IMR-90 (cell line): ENCODE results near the gene MIER3. TPM values are rescaled to one million over a fixed set of nuclear protein-coding genes. Genes with fewer than 3 reads are reported as not detected.

Source experiments
- ATAC-seq: fragments of 200-7000 bp; cut with Tn5 transposase; 2 replicates; pipeline ENCODE4 v1.9.1; 2020; ENCODE audit warnings: low read depth, mild to moderate bottlenecking, moderate library complexity
- BruUV-seq: library from RNA; stranded (reverse); fragments of 400-500 nt; replicated peaks from 2 replicates; lab custom pipeline; 2021; lab: Mats Ljungman, UMichigan
- CTCF ChIA-PET: fragments of 300-600 bp; formaldehyde crosslinking; extraction: SDS; loops from one replicate; lab custom pipeline; 2021; ENCODE audit warnings: antibody characterized with exemption; lab: Yijun Ruan, JAX
- POLR2A ChIA-PET: fragments of 300-600 bp; sonication (Branson Sonifier 250); formaldehyde crosslinking; loops from one replicate; lab custom pipeline; 2022; ENCODE audit warnings: antibody characterized with exemption; ENCODE audit not compliant: unreplicated experiment; lab: Charles Lee
- DNase-seq: peaks from one replicate; pipeline ENCODE4 v3.0.0; 2013
- H2AFZ ChIP-seq: replicated peaks from 2 replicates; pipeline ENCODE3; 2013; ENCODE audit warnings: low read length, mild to moderate bottlenecking; ENCODE audit not compliant: poor library complexity
- H2AK5ac ChIP-seq: 2 replicates; pipeline ENCODE4 v1.6.1; 2013; ENCODE audit warnings: low read depth, low read length, inconsistent platforms
- H2AK9ac ChIP-seq: replicated peaks from 2 replicates; pipeline ENCODE3; 2013; ENCODE audit warnings: mild to moderate bottlenecking, low read depth, low read length, moderate library complexity; ENCODE audit not compliant: poor library complexity
- H2BK120ac ChIP-seq: 2 replicates; pipeline ENCODE4 v1.6.1; 2013; ENCODE audit warnings: low read depth, low read length, inconsistent platforms
- H2BK15ac ChIP-seq: 3 replicates; pipeline ENCODE4 v1.6.1; 2013; ENCODE audit warnings: low read depth, low read length, inconsistent platforms
- H2BK20ac ChIP-seq: 2 replicates; pipeline ENCODE4 v1.6.1; 2013; ENCODE audit warnings: low read depth, mild to moderate bottlenecking, inconsistent platforms, low read length, moderate library complexity
- H2BK5ac ChIP-seq: 2 replicates; pipeline ENCODE4 v1.6.1; 2013; ENCODE audit warnings: mild to moderate bottlenecking, low read depth, low read length, inconsistent platforms; ENCODE audit not compliant: poor library complexity, severe bottlenecking
- H3K14ac ChIP-seq: replicated peaks from 2 replicates; pipeline ENCODE4 v1.6.1; 2013; ENCODE audit warnings: low read depth, low read length, inconsistent platforms
- H3K18ac ChIP-seq: 2 replicates; pipeline ENCODE4 v1.6.1; 2013; ENCODE audit warnings: low read depth, low read length, control low read depth
- H3K23ac ChIP-seq: 2 replicates; pipeline ENCODE4 v1.6.1; 2013; ENCODE audit warnings: low read depth, low read length, inconsistent platforms
- H3K27ac ChIP-seq: 2 replicates; pipeline ENCODE4 v1.5.1; 2013; ENCODE audit warnings: mild to moderate bottlenecking, control low read depth, low read length; ENCODE audit not compliant: insufficient read depth
- H3K27me3 ChIP-seq: 2 replicates; pipeline ENCODE4 v1.6.1; 2013; ENCODE audit warnings: low read length; ENCODE audit not compliant: control insufficient read depth, insufficient read depth
- H3K36me3 ChIP-seq: 2 replicates; pipeline ENCODE4 v1.6.1; 2013; ENCODE audit warnings: low read length, mixed read lengths; ENCODE audit not compliant: control insufficient read depth, insufficient read depth
- H3K4ac ChIP-seq: 2 replicates; pipeline ENCODE4 v1.6.1; 2013; ENCODE audit warnings: low read depth, low read length, inconsistent platforms
- H3K4me1 ChIP-seq: 2 replicates; pipeline ENCODE4 v1.6.1; 2013; ENCODE audit warnings: low read length, mixed read lengths; ENCODE audit not compliant: control insufficient read depth, insufficient read depth
- H3K4me2 ChIP-seq: 2 replicates; pipeline ENCODE4 v1.6.1; 2013; ENCODE audit warnings: low read depth, mild to moderate bottlenecking, control low read depth, low read length, moderate library complexity
- H3K4me3 ChIP-seq: 2 replicates; pipeline ENCODE4 v1.5.1; 2013; ENCODE audit warnings: low read depth, mild to moderate bottlenecking, control low read depth, low read length, moderate library complexity; ENCODE audit not compliant: insufficient read depth
- H3K56ac ChIP-seq: 2 replicates; pipeline ENCODE4 v1.6.1; 2013; ENCODE audit warnings: low read length, inconsistent platforms; ENCODE audit not compliant: insufficient read depth; ENCODE audit errors: extremely low read depth
- H3K79me1 ChIP-seq, 2 experiments: 2 replicates each; pipeline ENCODE4 v1.6.1; 2013; ENCODE audit warnings: low read length in 2 of 2, inconsistent platforms in 1 of 2, low read depth in 1 of 2
- H3K9ac ChIP-seq: 2 replicates; pipeline ENCODE4 v1.6.1; 2013; ENCODE audit warnings: low read depth, low read length, control low read depth
- H3K9me1 ChIP-seq: 2 replicates; pipeline ENCODE4 v1.6.1; 2013; ENCODE audit warnings: low read length, inconsistent platforms; ENCODE audit not compliant: insufficient read depth
- H3K9me3 ChIP-seq: 2 replicates; pipeline ENCODE4 v1.6.1; 2013; ENCODE audit warnings: low read length; ENCODE audit not compliant: control insufficient read depth, insufficient read depth
- H4K20me1 ChIP-seq: 2 replicates; pipeline ENCODE4 v1.6.1; 2013; ENCODE audit warnings: low read length, inconsistent platforms; ENCODE audit not compliant: insufficient read depth
- H4K5ac ChIP-seq: 2 replicates; pipeline ENCODE4 v1.6.1; 2013; ENCODE audit warnings: mild to moderate bottlenecking, low read depth, low read length, control low read depth
- H4K8ac ChIP-seq, 2 experiments: 2 replicates each; pipeline ENCODE4 v1.6.1; 2013; ENCODE audit warnings: low read depth in 2 of 2, low read length in 2 of 2, control low read depth in 1 of 2, inconsistent platforms in 1 of 2
- H4K91ac ChIP-seq: 2 replicates; pipeline ENCODE4 v1.6.1; 2013; ENCODE audit warnings: low read depth, low read length, inconsistent platforms; ENCODE audit not compliant: insufficient read depth
- BHLHE40 ChIP-seq: fragments of 150-350 bp; IDR thresholded peaks from 2 replicates; pipeline ENCODE4 v1.6.1; 2016; ENCODE audit warnings: mild to moderate bottlenecking, low read depth, low read length
- CEBPB ChIP-seq: IDR thresholded peaks from 2 replicates; pipeline ENCODE4 v1.6.1; 2012; ENCODE audit warnings: low read depth, low read length, improper control_type of control experiment
- MAFK ChIP-seq: IDR thresholded peaks from 2 replicates; pipeline ENCODE4 v1.6.1; 2012; ENCODE audit warnings: low read depth, low read length, improper control_type of control experiment
- MAZ ChIP-seq: IDR thresholded peaks from 2 replicates; pipeline ENCODE4 v1.6.1; 2012; ENCODE audit warnings: low read depth, mild to moderate bottlenecking, low read length, improper control_type of control experiment, moderate library complexity, borderline replicate concordance
- POLR2A ChIP-seq: IDR thresholded peaks from 2 replicates; pipeline ENCODE4 v1.6.1; 2012; ENCODE audit warnings: mild to moderate bottlenecking, low read depth, low read length
- RAD21 ChIP-seq: IDR thresholded peaks from 2 replicates; pipeline ENCODE4 v1.6.1; 2012; ENCODE audit warnings: low read length, improper control_type of control experiment
- RCOR1 ChIP-seq: IDR thresholded peaks from 2 replicates; pipeline ENCODE4 v1.6.1; 2012; ENCODE audit warnings: mild to moderate bottlenecking, low read length, improper control_type of control experiment; ENCODE audit not compliant: insufficient replicate concordance
- WGBS, 2 experiments: methylation state at CpG; one replicate each; pipeline versions ENCODE4 v1.1.5 to v1.1.7; 2013; ENCODE audit warnings: missing lambda C conversion rate in 2 of 2; ENCODE audit not compliant: insufficient read length in 1 of 2; ENCODE audit errors: extremely low coverage in 2 of 2; 5-methylcytosine and 5-hydroxymethylcytosine counted together
- dilution Hi-C: fragments of 300-500 bp; cut with HindIII; formaldehyde crosslinking; loops from one replicate; pipeline ENCODE4 v1.14.3; 2018; ENCODE audit warnings: low sequenced_read_pairs; ENCODE audit not compliant: unreplicated experiment
- in situ Hi-C: fragments of 300-500 bp; cut with MboI; formaldehyde crosslinking; loops from 3 replicates; pipeline ENCODE4 v1.14.3; 2019; ENCODE audit warnings: low sequenced_read_pairs, inconsistent platforms, mixed read lengths
- intact Hi-C: fragments of 100-400 bp; cut with micrococcal nuclease; formaldehyde crosslinking; loops from 2 replicates; pipeline ENCODE4 v1.10.0; 2022
- polyA plus RNA-seq, 3 experiments: library from polyadenylated mRNA; depleted of rRNA; stranded (reverse); fragments of >200 nt; gene quantifications; 2 replicates each; pipeline ENCODE4 v1.2.3, GENCODE V29; 2012; ENCODE audit warnings: low replicate concordance in 1 of 3
- total RNA-seq: library from RNA; depleted of rRNA; stranded (reverse); fragments of >200 nt; gene quantifications from 2 replicates; pipeline ENCODE4 v1.2.3, GENCODE V29; 2012
- TF ChIP-seq, protein P1 (sequence below): fragments of 150-350 bp; IDR thresholded peaks from 2 replicates; pipeline ENCODE4 v1.6.1; 2016; ENCODE audit warnings: low read depth, mild to moderate bottlenecking, low read length, moderate library complexity, borderline replicate concordance
- TF ChIP-seq, protein P2 (sequence below): conservative IDR thresholded peaks from 2 replicates; pipeline ENCODE4 v1.5.1; 2012; ENCODE audit warnings: mild to moderate bottlenecking, low read depth, low read length, improper control_type of control experiment
- TF ChIP-seq, protein P3 (sequence below): fragments of 150-350 bp; IDR thresholded peaks from 2 replicates; pipeline ENCODE4 v1.6.1; 2017; ENCODE audit warnings: mild to moderate bottlenecking, antibody characterized with exemption, low read length, low read depth

The MIER3 gene
- total and polyA plus RNA-seq, 2 of the 4 experiments (the other 2 are of a cell fraction) = 6.4 to 22.9 TPM

DNA sequence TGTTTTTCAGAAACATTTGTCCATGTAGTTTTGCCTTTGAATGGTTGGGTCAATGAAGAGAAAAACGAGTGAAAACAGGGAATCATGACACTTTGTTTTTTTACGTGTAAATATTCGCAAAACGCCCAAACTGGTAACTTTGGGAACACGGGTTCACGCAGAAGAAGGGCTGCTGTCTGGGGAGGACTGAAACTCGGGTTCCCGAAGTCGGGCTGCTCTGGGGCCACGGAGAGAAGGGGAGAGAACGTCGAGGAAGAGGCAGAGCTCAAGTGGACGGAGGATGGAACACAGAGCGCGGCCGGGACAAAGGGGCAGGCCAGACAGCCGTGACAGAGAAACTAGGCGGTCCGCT, 43.0 kb downstream of the MIER3 start:
- Histone ChIP-seq H3K79me1 (peaks cover 0 to 3% of the 10 kb centered on the region in 2 experiments; a peak in 1 of 4 replicates), H4K20me1 (no peaks in the 10 kb centered on the region), H3K14ac (0 out of 2 replicates have a peak overlapping the region, but pooled peaks have one; percentile 47), H3K4ac (peak overlapping the region; percentile 67), H3K4me1 (no peaks in the 10 kb centered on the region), H2BK15ac (no peak overlapping the region), H3K27ac (peak overlapping the region; percentile 79), H2AK9ac (peak overlapping the region; percentile 80), H4K5ac (peak overlapping the region; percentile 19; the same call in 1 of the 2 replicates), H3K9me3 (peaks cover 3% of the 10 kb centered on the region; the same call in 1 of the 2 replicates), H2BK5ac (peak overlapping the region; percentile 53), H3K27me3 (no peaks in the 10 kb centered on the region), H3K18ac (peak overlapping the region; percentile 34), H3K56ac (peak overlapping the region; percentile 29; the same call in 1 of the 2 replicates), H3K23ac (peak overlapping the region; percentile 41), H3K9me1 (no peaks in the 10 kb centered on the region), H2AFZ (peak overlapping the region; percentile 98), H3K36me3 (no peaks in the 10 kb centered on the region), H3K4me2 (peak overlapping the region; percentile 82), H2AK5ac (no peak overlapping the region), H2BK20ac (no peak overlapping the region), H2BK120ac (no peak overlapping the region; the same call in 1 of the 2 replicates), H4K91ac (0 out of 2 replicates have a peak overlapping the region, but pooled peaks have one; percentile 50), H4K8ac (peak overlapping the region; percentile 65 to 79; a peak in 3 of 4 replicates), H3K9ac (peak overlapping the region; percentile 66), H3K4me3 (peak overlapping the region; percentile 91)
- DNase-seq (no peak), ATAC-seq (peak; percentile 38)
- no TSS peak for BruUV-seq
- in situ Hi-C loops (loop anchor here (25.0 kb wide), 1 partner anchor 1553 kb away; the partner anchor contains the start of gene PLK2), intact Hi-C loops (loop anchor here (2.0 kb wide), 1 partner anchor 312 kb away; no protein-coding TSS in a partner anchor), dilution Hi-C loops (no loop called here)
- ChIA-PET POLR2A (no interaction called here), CTCF (no interaction called here)
- TF ChIP-seq, protein P1, sequence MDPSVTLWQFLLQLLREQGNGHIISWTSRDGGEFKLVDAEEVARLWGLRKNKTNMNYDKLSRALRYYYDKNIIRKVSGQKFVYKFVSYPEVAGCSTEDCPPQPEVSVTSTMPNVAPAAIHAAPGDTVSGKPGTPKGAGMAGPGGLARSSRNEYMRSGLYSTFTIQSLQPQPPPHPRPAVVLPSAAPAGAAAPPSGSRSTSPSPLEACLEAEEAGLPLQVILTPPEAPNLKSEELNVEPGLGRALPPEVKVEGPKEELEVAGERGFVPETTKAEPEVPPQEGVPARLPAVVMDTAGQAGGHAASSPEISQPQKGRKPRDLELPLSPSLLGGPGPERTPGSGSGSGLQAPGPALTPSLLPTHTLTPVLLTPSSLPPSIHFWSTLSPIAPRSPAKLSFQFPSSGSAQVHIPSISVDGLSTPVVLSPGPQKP = no peak
- TF ChIP-seq, protein P2, sequence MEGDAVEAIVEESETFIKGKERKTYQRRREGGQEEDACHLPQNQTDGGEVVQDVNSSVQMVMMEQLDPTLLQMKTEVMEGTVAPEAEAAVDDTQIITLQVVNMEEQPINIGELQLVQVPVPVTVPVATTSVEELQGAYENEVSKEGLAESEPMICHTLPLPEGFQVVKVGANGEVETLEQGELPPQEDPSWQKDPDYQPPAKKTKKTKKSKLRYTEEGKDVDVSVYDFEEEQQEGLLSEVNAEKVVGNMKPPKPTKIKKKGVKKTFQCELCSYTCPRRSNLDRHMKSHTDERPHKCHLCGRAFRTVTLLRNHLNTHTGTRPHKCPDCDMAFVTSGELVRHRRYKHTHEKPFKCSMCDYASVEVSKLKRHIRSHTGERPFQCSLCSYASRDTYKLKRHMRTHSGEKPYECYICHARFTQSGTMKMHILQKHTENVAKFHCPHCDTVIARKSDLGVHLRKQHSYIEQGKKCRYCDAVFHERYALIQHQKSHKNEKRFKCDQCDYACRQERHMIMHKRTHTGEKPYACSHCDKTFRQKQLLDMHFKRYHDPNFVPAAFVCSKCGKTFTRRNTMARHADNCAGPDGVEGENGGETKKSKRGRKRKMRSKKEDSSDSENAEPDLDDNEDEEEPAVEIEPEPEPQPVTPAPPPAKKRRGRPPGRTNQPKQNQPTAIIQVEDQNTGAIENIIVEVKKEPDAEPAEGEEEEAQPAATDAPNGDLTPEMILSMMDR = no peak
- TF ChIP-seq RCOR1 = no peak
- TF ChIP-seq RAD21 = no peak
- TF ChIP-seq, protein P3, sequence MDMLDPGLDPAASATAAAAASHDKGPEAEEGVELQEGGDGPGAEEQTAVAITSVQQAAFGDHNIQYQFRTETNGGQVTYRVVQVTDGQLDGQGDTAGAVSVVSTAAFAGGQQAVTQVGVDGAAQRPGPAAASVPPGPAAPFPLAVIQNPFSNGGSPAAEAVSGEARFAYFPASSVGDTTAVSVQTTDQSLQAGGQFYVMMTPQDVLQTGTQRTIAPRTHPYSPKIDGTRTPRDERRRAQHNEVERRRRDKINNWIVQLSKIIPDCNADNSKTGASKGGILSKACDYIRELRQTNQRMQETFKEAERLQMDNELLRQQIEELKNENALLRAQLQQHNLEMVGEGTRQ = no peak
- TF ChIP-seq BHLHE40 = no peak
- no peak for TF ChIP-seq MAZ
- TF ChIP-seq POLR2A = no peak
- no peak for TF ChIP-seq MAFK
- no peak for TF ChIP-seq CEBPB
- WGBS, 2 experiments = no CpG with 5 or more reads among the region's 19 CpGs
